Measurements from ENCODE around the gene PRKAG2. TPM values are rescaled to one million over a fixed set of nuclear protein-coding genes. Genes with fewer than 3 reads are reported as not detected.
A peak's percentile ranks its signal among the peaks of the same experiment; 100 is the strongest.

The PRKAG2 gene
- total RNA-seq: 21.1 and 25.7 TPM in 2 replicates

- DNase-seq (ENCODE audit: low read depth): no peak
- Histone ChIP-seq H3K36me3 (ENCODE audit: control insufficient read depth, insufficient read depth, low read length) (no peaks in the 10 kb centered on the region), H3K27me3 (ENCODE audit: control insufficient read depth, insufficient read depth, low read length) (peaks cover 35% of the 10 kb centered on the region), H3K4me3 (ENCODE audit: low read depth, low read length) (peak within 1 kb of the TSS; percentile 52)
- TF ChIP-seq CTCF (IDR thresholded peaks at IDR 0.05; ENCODE audit: insufficient read depth, low read length, poor library complexity, severe bottlenecking): no peak
These were observed at the start of gene PRKAG2 for GRCh38 chr7:151876899-151877777. Gene PRKAG2 (minus strand): TSS chr7:151877115. CDS start chr7:151876620, 495 bp downstream.

- Histone ChIP-seq H3K27me3 (ENCODE audit: control insufficient read depth, insufficient read depth, low read length) (no peaks in the 10 kb centered on the region), H3K36me3 (ENCODE audit: control insufficient read depth, insufficient read depth, low read length) (no peaks in the 10 kb centered on the region), H3K4me3 (ENCODE audit: low read depth, low read length) (no peak overlapping the region)
- TF ChIP-seq CTCF (IDR thresholded peaks at IDR 0.05; ENCODE audit: insufficient read depth, low read length, poor library complexity, severe bottlenecking): no peak
- no peak for DNase-seq (ENCODE audit: low read depth)
These were observed 49.4 kb upstream of the PRKAG2 start for GRCh38 chr7:151926336-151926712.

GRCh38 chr7:151925446-151926335 is 48.8 kb upstream of the PRKAG2 start:
- Histone ChIP-seq H3K27me3 (ENCODE audit: control insufficient read depth, insufficient read depth, low read length) (no peaks in the 10 kb centered on the region), H3K4me3 (ENCODE audit: low read depth, low read length) (no peak overlapping the region), H3K36me3 (ENCODE audit: control insufficient read depth, insufficient read depth, low read length) (no peaks in the 10 kb centered on the region)
- DNase-seq (ENCODE audit: low read depth): no peak
- no peak for TF ChIP-seq CTCF (IDR thresholded peaks at IDR 0.05; ENCODE audit: insufficient read depth, low read length, poor library complexity, severe bottlenecking)

- H3K4me3 ChIP-seq (ENCODE audit: low read depth, low read length): no peak overlapping the region
- no peaks in the 10 kb centered on the region for H3K27me3 ChIP-seq (ENCODE audit: control insufficient read depth, insufficient read depth, low read length)
- no peak for TF ChIP-seq CTCF (IDR thresholded peaks at IDR 0.05; ENCODE audit: insufficient read depth, low read length, poor library complexity, severe bottlenecking)
- no peaks in the 10 kb centered on the region for H3K36me3 ChIP-seq (ENCODE audit: control insufficient read depth, insufficient read depth, low read length)
- no peak for DNase-seq (ENCODE audit: low read depth)
These were observed 47.6 kb upstream of the PRKAG2 start for GRCh38 chr7:151924508-151924907.

GRCh38 chr7:151924001-151924400 is 47.1 kb upstream of the PRKAG2 start:
- H3K36me3 ChIP-seq (ENCODE audit: control insufficient read depth, insufficient read depth, low read length): no peaks in the 10 kb centered on the region
- no peak overlapping the region for H3K4me3 ChIP-seq (ENCODE audit: low read depth, low read length)
- no peak for DNase-seq (ENCODE audit: low read depth)
- H3K27me3 ChIP-seq (ENCODE audit: control insufficient read depth, insufficient read depth, low read length): no peaks in the 10 kb centered on the region
- no peak for TF ChIP-seq CTCF (IDR thresholded peaks at IDR 0.05; ENCODE audit: insufficient read depth, low read length, poor library complexity, severe bottlenecking)
